Heart right ventricle (tissue), 16 donors: ENCODE results near the gene FNDC7. TPM values are rescaled to one million over a fixed set of nuclear protein-coding genes. Genes with fewer than 3 reads are reported as not detected.
"Not testable (repeated sequence)": the region's sequence is repeated elsewhere in the genome, so short reads cannot be mapped to it uniquely, and the experiment has no call there.

Experiments
- ATAC-seq, 8 donors: fragments of 200-7000 bp; cut with Tn5 transposase; one replicate each; pipeline ENCODE4 v1.9.1; 2020; ENCODE audit warnings: mild to moderate bottlenecking in 8 of 8, moderate library complexity in 8 of 8, moderate number of reproducible peaks in 1 of 8
- DNase-seq, 2 donors: peaks; one replicate each; pipeline ENCODE4 v3.0.0-alpha.2; 2020
- H3K27ac ChIP-seq, 10 donors: fragments of 200-600 bp; sonication (generic) in 2 of 10; one replicate each; pipeline versions ENCODE4 v1.5.0 to v1.8.0; 2020 to 2022; ENCODE audit warnings: mild to moderate bottlenecking in 3 of 10
- H3K27me3 ChIP-seq, 7 donors: fragments of 200-600 bp; one replicate each; pipeline ENCODE4 v1.8.0; 2021 to 2022; ENCODE audit warnings: mild to moderate bottlenecking in 2 of 7
- H3K36me3 ChIP-seq, 9 donors: fragments of 200-600 bp; sonication (generic) in 1 of 9; one replicate each; pipeline versions ENCODE4 v1.5.0 to v1.8.0; 2020 to 2022; ENCODE audit warnings: mild to moderate bottlenecking in 2 of 9
- H3K4me1 ChIP-seq, 9 donors: fragments of 200-600 bp; sonication (generic) in 1 of 9; one replicate each; pipeline versions ENCODE4 v1.5.0 to v1.8.0; 2020 to 2022; ENCODE audit warnings: mild to moderate bottlenecking in 4 of 9
- H3K4me3 ChIP-seq, 10 donors: fragments of 200-600 bp; sonication (generic) in 2 of 10; one replicate each; pipeline versions ENCODE4 v1.5.0 to v1.8.0; 2020 to 2022; ENCODE audit warnings: mild to moderate bottlenecking in 7 of 10, moderate library complexity in 2 of 10
- H3K9me3 ChIP-seq, 11 donors: fragments of 200-600 bp in 10 of 11; sonication (generic) in 2 of 11; one replicate each; pipeline versions ENCODE4 v1.5.0 to v1.8.0; 2013 to 2022; ENCODE audit warnings: mild to moderate bottlenecking in 2 of 11, control low read depth in 1 of 11, moderate library complexity in 1 of 11
- WGBS, 2 donors: extraction: QIAGEN DNeasy Blood & Tissue Kit; methylation state at CpG; one replicate each; pipeline ENCODE4 v1.1.7; 2013; ENCODE audit warnings: inconsistent platforms in 1 of 2; 5-methylcytosine and 5-hydroxymethylcytosine counted together
- intact Hi-C, 10 donors: fragments of 100-400 bp; cut with DNase I; formaldehyde crosslinking; loops; one replicate each; pipeline versions ENCODE4 v1.11.1 to v1.14.2; 2022
- polyA plus RNA-seq, 2 donors: library from polyadenylated mRNA; stranded (reverse); fragments of 200-250 nt; gene quantifications; one replicate each; pipeline ENCODE4 v1.2.3, GENCODE V29; 2013
- total RNA-seq, 10 donors: library from RNA; stranded (reverse); fragmentation: NEBNext Ultra II Directional in 3 of 10; extraction: Animal tissue kit (Norgen Biotek cat#: 25700) in 3 of 10; gene quantifications; one replicate each; pipeline versions ENCODE4 v1.2.1 to v1.2.4, GENCODE V29; 2021 to 2023
- TF ChIP-seq, protein P1 (sequence below), 9 donors: fragments of 200-600 bp; sonication (generic) in 2 of 9; IDR thresholded peaks; one replicate each; pipeline versions ENCODE4 v1.5.0 to v1.8.0; 2021 to 2022; ENCODE audit warnings: antibody characterized with exemption in 9 of 9, mild to moderate bottlenecking in 5 of 9, moderate library complexity in 1 of 9
- donor health status: Arrhythmogenic right ventricular cardiomyopathy.
- donor health status: ischemic (EF 13 %, LVEDD 7.1; RV severe dilation, severe dysfunction).
- donor health status: healthy with polysubstance abuse.
- donor health status: DM: no; HTN: yes; CAD: no.
- donor health status: DM: no; HTN: no; CAD: no.
- donor health status: ischemic (EF 25% LVEDD 6.9; RV normal size, moderate dysfunction).
- donor health status: ischemic (EF 25% LVEDD 5.7; RV mildly dilated, moderate dysfunction).
- donor health status: healthy.
- donor health status: DM: yes; HTN: yes; CAD: no.
- donor health status: Ischemic cardiomyopathy.
- donor health status: ischemic (EF 35%, LVEDD 5.7; RV mildly dilated, moderate dysfunction).
- donor health status: nonischemic (EF 11% LVEDD 7.7; RV severe dilation, severe dysfunction).
- donor health status: DM: yes; HTN: yes; CAD: no.
- donor health status: PGD.
- donor health status: ischemic (EF 29% LVEDD 5.4; RV normal size, mild dysfunction).
- donor health status: nonischemic (EF 23%, LVEDD 6.1; RV moderate dilation, normal function).

The FNDC7 gene
- total and polyA plus RNA-seq, 12 donors: 0.13 TPM; not detected in 11

- Histone ChIP-seq H3K36me3 (no peaks in the 10 kb centered on the region), H3K4me3 (no peak overlapping the region), H3K27me3 (peaks cover 0 to 5% (median 0%) of the 10 kb centered on the region in 7 donors), H3K4me1 (peaks cover 0 to 12% (median 6%) of the 10 kb centered on the region in 9 donors), H3K9me3 (no peaks in the 10 kb centered on the region), H3K27ac (no peak overlapping the region)
- ATAC-seq (no peak), DNase-seq (no peak)
- intact Hi-C loops: no loop called here
- 63 to 76% methylated on average over 1 of the region's 1 CpG for WGBS, 2 donors
- TF ChIP-seq, protein P1, sequence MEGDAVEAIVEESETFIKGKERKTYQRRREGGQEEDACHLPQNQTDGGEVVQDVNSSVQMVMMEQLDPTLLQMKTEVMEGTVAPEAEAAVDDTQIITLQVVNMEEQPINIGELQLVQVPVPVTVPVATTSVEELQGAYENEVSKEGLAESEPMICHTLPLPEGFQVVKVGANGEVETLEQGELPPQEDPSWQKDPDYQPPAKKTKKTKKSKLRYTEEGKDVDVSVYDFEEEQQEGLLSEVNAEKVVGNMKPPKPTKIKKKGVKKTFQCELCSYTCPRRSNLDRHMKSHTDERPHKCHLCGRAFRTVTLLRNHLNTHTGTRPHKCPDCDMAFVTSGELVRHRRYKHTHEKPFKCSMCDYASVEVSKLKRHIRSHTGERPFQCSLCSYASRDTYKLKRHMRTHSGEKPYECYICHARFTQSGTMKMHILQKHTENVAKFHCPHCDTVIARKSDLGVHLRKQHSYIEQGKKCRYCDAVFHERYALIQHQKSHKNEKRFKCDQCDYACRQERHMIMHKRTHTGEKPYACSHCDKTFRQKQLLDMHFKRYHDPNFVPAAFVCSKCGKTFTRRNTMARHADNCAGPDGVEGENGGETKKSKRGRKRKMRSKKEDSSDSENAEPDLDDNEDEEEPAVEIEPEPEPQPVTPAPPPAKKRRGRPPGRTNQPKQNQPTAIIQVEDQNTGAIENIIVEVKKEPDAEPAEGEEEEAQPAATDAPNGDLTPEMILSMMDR (IDR thresholded peaks at IDR 0.05): no peak
These were observed 46.9 kb upstream of the FNDC7 start for GRCh38 chr1:108665771-108666170.

DNA sequence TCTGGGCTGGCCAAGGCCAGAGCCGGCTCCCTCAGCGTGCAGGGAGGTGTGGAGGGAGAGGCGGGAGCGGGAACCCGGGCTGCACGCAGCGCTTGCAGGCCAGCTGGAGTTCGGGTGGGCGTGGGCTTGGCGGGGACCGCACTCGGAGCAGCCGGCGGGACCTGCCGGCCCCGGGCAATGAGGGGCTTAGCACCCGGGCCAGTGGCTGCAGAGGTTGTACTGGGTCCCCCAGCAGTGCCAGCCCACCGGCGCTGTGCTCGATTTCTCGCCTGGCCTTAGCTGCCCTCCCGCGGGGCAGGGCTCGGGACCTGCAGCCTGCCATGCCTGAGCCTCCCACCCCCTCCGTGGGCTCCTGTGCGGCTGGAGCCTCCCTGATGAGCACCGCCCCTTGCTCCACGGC lies 45.3 kb upstream of the FNDC7 start:
- WGBS, 2 donors: 96 to 97% methylated on average over 23 to 28 of the region's 28 CpGs

GRCh38 chr1:108668777-108669176 lies 43.9 kb upstream of the FNDC7 start:
- H3K27me3 ChIP-seq: peaks cover 0 to 5% (median 0%) of the 10 kb centered on the region in 7 donors
- H3K27ac ChIP-seq: no peak overlapping the region
- TF ChIP-seq, protein P1 (IDR thresholded peaks at IDR 0.05): no peak
- no peak for ATAC-seq
- H3K9me3 ChIP-seq: no peaks in the 10 kb centered on the region
- H3K4me1 ChIP-seq: no peaks in the 10 kb centered on the region
- no peaks in the 10 kb centered on the region for H3K36me3 ChIP-seq
- no peak overlapping the region for H3K4me3 ChIP-seq
- DNase-seq: no peak
- intact Hi-C loops: no loop called here

More for the DNA sequence above, 45.3 kb upstream of the FNDC7 start:
- H3K27ac ChIP-seq, H3K27me3 ChIP-seq, intact Hi-C loops, H3K4me3 ChIP-seq, H3K4me1 ChIP-seq, H3K36me3 ChIP-seq, DNase-seq, ATAC-seq, H3K9me3 ChIP-seq: not testable (repeated sequence)

DNA sequence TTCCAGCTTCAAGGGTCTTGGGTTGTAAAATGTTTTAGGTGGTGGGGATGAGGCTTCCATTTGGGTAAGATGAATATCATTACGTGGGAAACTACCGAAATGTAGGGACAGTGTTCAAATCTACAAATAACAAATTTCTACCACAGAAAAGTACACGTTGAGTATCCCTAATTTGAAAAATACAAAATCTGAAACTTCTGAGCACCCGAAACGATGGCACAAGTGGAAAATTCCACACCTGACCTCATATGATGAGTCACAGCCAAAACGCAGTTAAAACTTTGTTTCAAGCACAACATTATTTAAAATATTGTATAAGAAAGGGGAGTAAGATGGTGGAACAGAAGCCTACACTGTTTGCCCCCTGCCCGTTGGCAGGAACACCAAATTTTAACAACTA lies 43.0 kb upstream of the FNDC7 start:
- intact Hi-C loops: no loop called here
- Histone ChIP-seq H3K4me3 (no peak overlapping the region), H3K27me3 (peaks cover 0 to 5% (median 0%) of the 10 kb centered on the region in 7 donors), H3K4me1 (no peaks in the 10 kb centered on the region), H3K36me3 (no peaks in the 10 kb centered on the region), H3K9me3 (no peaks in the 10 kb centered on the region), H3K27ac (no peak overlapping the region)
- no peak for DNase-seq
- 80 to 88% methylated on average over 7 of the region's 7 CpGs for WGBS, 2 donors
- TF ChIP-seq, protein P1 (IDR thresholded peaks at IDR 0.05): no peak
- ATAC-seq: no peak

DNA sequence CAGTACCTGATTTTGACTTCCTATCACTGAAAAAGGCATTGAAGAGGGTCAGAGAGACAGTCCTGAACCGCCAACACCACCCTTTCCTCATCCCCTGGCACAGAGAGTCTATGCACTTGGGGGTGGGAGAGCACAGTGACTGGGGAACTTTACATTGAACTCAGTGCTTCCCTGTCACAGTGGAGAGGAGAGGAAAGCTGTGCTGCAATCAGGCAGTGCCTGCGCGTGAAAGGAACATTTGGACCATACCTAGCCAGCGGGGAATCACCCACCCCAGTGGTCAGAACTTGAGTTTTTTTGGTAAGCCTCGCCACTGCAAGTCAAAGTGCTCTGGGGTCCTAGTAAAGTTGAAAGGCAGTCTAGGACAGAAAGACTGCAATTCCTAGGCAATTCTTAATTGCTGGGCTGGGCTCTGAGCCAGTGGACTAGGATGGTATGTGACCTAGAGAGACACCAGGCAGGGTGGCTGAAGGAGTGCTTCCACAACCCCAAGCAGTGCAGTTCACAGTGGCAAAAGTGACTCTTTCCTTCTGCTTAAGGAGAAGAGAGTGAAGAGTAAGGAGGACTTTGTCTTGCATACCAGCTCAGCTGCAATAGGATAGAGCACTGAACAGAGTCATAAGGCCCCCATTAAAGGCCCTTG lies 42.5 kb upstream of the FNDC7 start:
- WGBS, 2 donors: 79 to 90% methylated on average over 5 of the region's 5 CpGs
- H3K4me3 ChIP-seq: no peak overlapping the region
- no peak for DNase-seq
- peak in 1 of 8 donors; percentile 62 for ATAC-seq
- H3K36me3 ChIP-seq: no peaks in the 10 kb centered on the region
- H3K27ac ChIP-seq: no peak overlapping the region
- peaks cover 0 to 5% (median 0%) of the 10 kb centered on the region in 7 donors for H3K27me3 ChIP-seq
- TF ChIP-seq, protein P1 (IDR thresholded peaks at IDR 0.05): no peak
- H3K9me3 ChIP-seq: no peaks in the 10 kb centered on the region
- intact Hi-C loops: no loop called here
- no peaks in the 10 kb centered on the region for H3K4me1 ChIP-seq
